K562 (cell line): ENCODE results near the gene MPZL1. TPM values are rescaled to one million over a fixed set of nuclear protein-coding genes. Genes with fewer than 3 reads are reported as not detected.

Source experiments
- ATF2 ChIP-seq: sonication (generic); formaldehyde crosslinking; IDR thresholded peaks from 2 replicates; pipeline ENCODE4 v1.8.1; 2022; ENCODE audit warnings: missing genetic modification reagents
- CC2D1A ChIP-seq: fragments of 450-650 bp; IDR thresholded peaks from 2 replicates; pipeline ENCODE4 v1.6.1; 2017; ENCODE audit warnings: mild to moderate bottlenecking
- CCNT2 ChIP-seq: IDR thresholded peaks from 2 replicates; pipeline ENCODE4 v1.6.1; 2011; ENCODE audit warnings: borderline replicate concordance, low read depth, mild to moderate bottlenecking, moderate library complexity, mixed read lengths, low read length; ENCODE audit not compliant: insufficient read length; ENCODE audit errors: extremely low read depth
- ETV6 ChIP-seq, 3 experiments: fragments of 150-350 bp in 1 of 3; sonication (generic) in 1 of 3; formaldehyde crosslinking in 1 of 3; IDR thresholded peaks; 2 replicates each; pipeline versions ENCODE4 v1.6.1 to v1.8.0; 2014 to 2022; ENCODE audit warnings: borderline replicate concordance in 2 of 3, low read depth in 2 of 3, antibody characterized with exemption in 1 of 3, low read length in 1 of 3, mild to moderate bottlenecking in 1 of 3, missing genetic modification reagents in 1 of 3
- GATAD2B ChIP-seq: fragments of 450-650 bp; IDR thresholded peaks from 2 replicates; pipeline ENCODE4 v1.6.1; 2017; ENCODE audit warnings: mild to moderate bottlenecking, borderline replicate concordance
- HCFC1 ChIP-seq: IDR thresholded peaks from 2 replicates; pipeline ENCODE4 v1.6.1; 2012; ENCODE audit warnings: low read depth, low read length, improper control_type of control experiment
- HMGN3 ChIP-seq: IDR thresholded peaks from 2 replicates; pipeline ENCODE4 v1.6.1; 2011; ENCODE audit warnings: borderline replicate concordance, low read depth, mild to moderate bottlenecking, mixed read lengths, low read length; ENCODE audit not compliant: insufficient read length; ENCODE audit errors: extremely low read depth
- HNRNPL ChIP-seq: fragments of 200-400 bp; formaldehyde crosslinking; IDR thresholded peaks from 2 replicates; pipeline ENCODE4 v1.6.1; 2017; ENCODE audit warnings: low read depth, mild to moderate bottlenecking, low read length
- ILF3 ChIP-seq: fragments of 450-650 bp; IDR thresholded peaks from 2 replicates; pipeline ENCODE4 v1.6.1; 2018; ENCODE audit warnings: antibody characterized with exemption, mild to moderate bottlenecking, moderate library complexity, borderline replicate concordance
- KAT2B ChIP-seq: IDR thresholded peaks from one replicate; pipeline ENCODE4 v1.6.1; 2012; ENCODE audit warnings: low read depth, mild to moderate bottlenecking, control low read depth, inconsistent platforms, low read length, moderate library complexity
- PCBP1 ChIP-seq: fragments of 200-400 bp; formaldehyde crosslinking; IDR thresholded peaks from 2 replicates; pipeline ENCODE4 v1.6.1; 2018; ENCODE audit warnings: mild to moderate bottlenecking, low read depth, low read length; ENCODE audit not compliant: poor library complexity, severe bottlenecking
- SUPT5H ChIP-seq: fragments of 450-650 bp; IDR thresholded peaks from 2 replicates; pipeline ENCODE4 v1.6.1; 2016
- U2AF1 ChIP-seq: fragments of 200-400 bp; formaldehyde crosslinking; optimal IDR thresholded peaks from 2 replicates; pipeline ENCODE3; 2017; ENCODE audit warnings: mild to moderate bottlenecking, low read depth, low read length, moderate library complexity
- ZKSCAN3 ChIP-seq: fragments of 250-450 bp; sonication (Bioruptor Pico); IDR thresholded peaks from 2 replicates; pipeline ENCODE4 v1.4.0; 2020
- ZNF12 ChIP-seq: sonication (generic); formaldehyde crosslinking; IDR thresholded peaks from 2 replicates; pipeline ENCODE4 v1.4.0; 2020; ENCODE audit warnings: mild to moderate bottlenecking, missing genetic modification reagents
- ZNF280A ChIP-seq: fragments of 450-650 bp; IDR thresholded peaks from 2 replicates; pipeline ENCODE4 v1.6.1; 2018; ENCODE audit warnings: mild to moderate bottlenecking, low read depth; ENCODE audit not compliant: partially characterized antibody
- polyA plus RNA-seq, 8 experiments: library from polyadenylated mRNA; depleted of rRNA in 4 of 8; stranded (reverse) in 5 of 8; unstranded in 3 of 8; fragments of >200 nt; fragmentation: Nextera tagmentation in 2 of 8; fragmentation: Illumina TruSeq in 1 of 8; extraction: Ambion mirVana in 2 of 8; extraction: Trizol in 1 of 8; gene quantifications; 2 replicates each; pipeline versions ENCODE4 v1.2.1 to v1.2.3, GENCODE V29; 2011 to 2014; ENCODE audit warnings: inconsistent platforms in 1 of 8, missing spikeins in 1 of 8
- total RNA-seq, 7 experiments: library from RNA; depleted of rRNA in 6 of 7; stranded (reverse); fragments of >200 nt in 6 of 7; fragmentation: Illumina TruSeq in 2 of 7; extraction: Trizol in 2 of 7; gene quantifications; 2 replicates each; pipeline versions ENCODE4 v1.2.1 to v1.2.3, GENCODE V29; 2011 to 2021; ENCODE audit warnings: low replicate concordance in 1 of 7
- TF ChIP-seq, protein P1 (sequence below), 2 experiments: fragments of 450-650 bp; IDR thresholded peaks; 2 replicates each; pipeline ENCODE4 v1.6.1; 2018; ENCODE audit warnings: mild to moderate bottlenecking in 2 of 2, low read depth in 1 of 2; ENCODE audit not compliant: partially characterized antibody in 2 of 2
- TF ChIP-seq, protein P2 (sequence below): sonication (generic); formaldehyde crosslinking; IDR thresholded peaks from 2 replicates; pipeline ENCODE4 v1.8.1; 2023; ENCODE audit warnings: mild to moderate bottlenecking, missing genetic modification reagents, moderate library complexity

The MPZL1 gene
- total and polyA plus RNA-seq, 9 of the 15 experiments (the other 6 are each of a cell fraction or from before 2014, with no cell fraction given) = 14.5 to 153 (median 66.5) TPM

DNA sequence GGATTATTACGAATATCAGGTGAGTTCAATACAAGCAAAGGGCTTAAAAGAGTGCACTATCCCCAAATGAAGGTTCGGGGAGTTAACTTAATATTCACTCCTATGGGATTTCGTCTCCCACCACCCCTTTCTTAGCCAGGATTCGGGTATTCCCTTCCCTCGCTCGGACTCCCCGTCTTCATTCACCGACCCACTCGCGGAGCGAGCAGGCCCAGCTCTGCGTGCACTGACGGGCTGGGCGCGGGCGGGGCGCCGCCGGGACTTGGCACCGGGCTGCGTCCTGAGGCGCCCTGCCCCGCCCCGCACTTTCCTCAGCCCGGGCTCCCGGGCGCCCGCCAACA lies 7.7 kb upstream of the MPZL1 start (continued):
- TF ChIP-seq ZNF280A (no peak), HNRNPL (peak; percentile 96), CC2D1A (no peak), HCFC1 (no peak), HMGN3 (peak; percentile 65), ZNF12 (CRISPR knock-in tag) (0 out of 2 replicates have a peak, but pooled peaks have one; percentile 15), GATAD2B (peak; percentile 82; the same call in 1 of the 2 replicates), SUPT5H (no peak), U2AF1 (peak; percentile 68), KAT2B (no peak), ILF3 (peak; percentile 80; the same call in 1 of the 2 replicates), ATF2 (CRISPR knock-in tag) (no peak), ZKSCAN3 (no peak), CCNT2 (peak; percentile 54), ETV6 (IDR thresholded peaks at IDR 0.05; ENCODE audit: borderline replicate concordance in 1 of 2, low read depth in 2 of 2, low read length in 1 of 2) (no peak), ETV6 (CRISPR knock-in tag; IDR thresholded peaks at IDR 0.05; ENCODE audit: borderline replicate concordance) (0 out of 2 replicates have a peak, but pooled peaks have one; percentile 15), PCBP1 (peak; percentile 72)
- TF ChIP-seq, protein P1, sequence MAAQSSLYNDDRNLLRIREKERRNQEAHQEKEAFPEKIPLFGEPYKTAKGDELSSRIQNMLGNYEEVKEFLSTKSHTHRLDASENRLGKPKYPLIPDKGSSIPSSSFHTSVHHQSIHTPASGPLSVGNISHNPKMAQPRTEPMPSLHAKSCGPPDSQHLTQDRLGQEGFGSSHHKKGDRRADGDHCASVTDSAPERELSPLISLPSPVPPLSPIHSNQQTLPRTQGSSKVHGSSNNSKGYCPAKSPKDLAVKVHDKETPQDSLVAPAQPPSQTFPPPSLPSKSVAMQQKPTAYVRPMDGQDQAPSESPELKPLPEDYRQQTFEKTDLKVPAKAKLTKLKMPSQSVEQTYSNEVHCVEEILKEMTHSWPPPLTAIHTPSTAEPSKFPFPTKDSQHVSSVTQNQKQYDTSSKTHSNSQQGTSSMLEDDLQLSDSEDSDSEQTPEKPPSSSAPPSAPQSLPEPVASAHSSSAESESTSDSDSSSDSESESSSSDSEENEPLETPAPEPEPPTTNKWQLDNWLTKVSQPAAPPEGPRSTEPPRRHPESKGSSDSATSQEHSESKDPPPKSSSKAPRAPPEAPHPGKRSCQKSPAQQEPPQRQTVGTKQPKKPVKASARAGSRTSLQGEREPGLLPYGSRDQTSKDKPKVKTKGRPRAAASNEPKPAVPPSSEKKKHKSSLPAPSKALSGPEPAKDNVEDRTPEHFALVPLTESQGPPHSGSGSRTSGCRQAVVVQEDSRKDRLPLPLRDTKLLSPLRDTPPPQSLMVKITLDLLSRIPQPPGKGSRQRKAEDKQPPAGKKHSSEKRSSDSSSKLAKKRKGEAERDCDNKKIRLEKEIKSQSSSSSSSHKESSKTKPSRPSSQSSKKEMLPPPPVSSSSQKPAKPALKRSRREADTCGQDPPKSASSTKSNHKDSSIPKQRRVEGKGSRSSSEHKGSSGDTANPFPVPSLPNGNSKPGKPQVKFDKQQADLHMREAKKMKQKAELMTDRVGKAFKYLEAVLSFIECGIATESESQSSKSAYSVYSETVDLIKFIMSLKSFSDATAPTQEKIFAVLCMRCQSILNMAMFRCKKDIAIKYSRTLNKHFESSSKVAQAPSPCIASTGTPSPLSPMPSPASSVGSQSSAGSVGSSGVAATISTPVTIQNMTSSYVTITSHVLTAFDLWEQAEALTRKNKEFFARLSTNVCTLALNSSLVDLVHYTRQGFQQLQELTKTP (IDR thresholded peaks at IDR 0.05; ENCODE audit: low read depth in 1 of 2, partially characterized antibody in 2 of 2) = no peak
- TF ChIP-seq, protein P2, sequence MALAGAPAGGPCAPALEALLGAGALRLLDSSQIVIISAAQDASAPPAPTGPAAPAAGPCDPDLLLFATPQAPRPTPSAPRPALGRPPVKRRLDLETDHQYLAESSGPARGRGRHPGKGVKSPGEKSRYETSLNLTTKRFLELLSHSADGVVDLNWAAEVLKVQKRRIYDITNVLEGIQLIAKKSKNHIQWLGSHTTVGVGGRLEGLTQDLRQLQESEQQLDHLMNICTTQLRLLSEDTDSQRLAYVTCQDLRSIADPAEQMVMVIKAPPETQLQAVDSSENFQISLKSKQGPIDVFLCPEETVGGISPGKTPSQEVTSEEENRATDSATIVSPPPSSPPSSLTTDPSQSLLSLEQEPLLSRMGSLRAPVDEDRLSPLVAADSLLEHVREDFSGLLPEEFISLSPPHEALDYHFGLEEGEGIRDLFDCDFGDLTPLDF = peak; percentile 94; the same call in 1 of the 2 replicates
